GM12872 (cell line): Measurements from ENCODE around the gene NAA40.

Experiments used
- CTCF ChIP-seq: IDR thresholded peaks from 3 replicates; pipeline ENCODE4 v1.5.1; 2011; ENCODE audit warnings: low read depth, mild to moderate bottlenecking, low read length, moderate library complexity; ENCODE audit not compliant: insufficient read depth

The NAA40 gene

GRCh38 chr11:63918507-63919191 is 20.2 kb upstream of the NAA40 start:
- TF ChIP-seq CTCF = no peak

- no peak for TF ChIP-seq CTCF
Observed at GRCh38 chr11:63919267-63920125, 19.3 kb upstream of the NAA40 start.

GRCh38 chr11:63920126-63920938 is 18.5 kb upstream of the NAA40 start:
- TF ChIP-seq CTCF = no peak

GRCh38 chr11:63920939-63921417 is 17.8 kb upstream of the NAA40 start:
- peak; percentile 83 for TF ChIP-seq CTCF

GRCh38 chr11:63922673-63923192 is 16.1 kb upstream of the NAA40 start:
- no peak for TF ChIP-seq CTCF

- TF ChIP-seq CTCF = no peak
Observed at GRCh38 chr11:63923319-63923718, 15.5 kb upstream of the NAA40 start.
